ENCODE data around the gene ABCB1.

The ABCB1 gene

GRCh38 chr7:87528730-87529129, 72.0 kb downstream of the ABCB1 start:
- no peak overlapping the region for H3K27ac Mint-ChIP-seq
- no peak overlapping the region for H3K4me3 Mint-ChIP-seq
- no peaks in the 10 kb centered on the region for H3K4me1 Mint-ChIP-seq
- no peaks in the 10 kb centered on the region for H3K9me3 Mint-ChIP-seq
- no peaks in the 10 kb centered on the region for H3K36me3 Mint-ChIP-seq (ENCODE audit: low read depth)
- no peak for DNase-seq
- no peak for TF ChIP-seq CTCF (IDR thresholded peaks at IDR 0.05)
- H3K27me3 Mint-ChIP-seq (ENCODE audit: low read depth, poor library complexity) = peaks cover 4% of the 10 kb centered on the region

GRCh38 chr7:87518735-87519134, 81.9 kb downstream of the ABCB1 start:
- Mint-ChIP-seq H3K27me3 (ENCODE audit: low read depth, poor library complexity) (peaks cover 2% of the 10 kb centered on the region), H3K4me3 (no peak overlapping the region), H3K36me3 (ENCODE audit: low read depth) (no peaks in the 10 kb centered on the region), H3K27ac (no peak overlapping the region), H3K9me3 (no peaks in the 10 kb centered on the region), H3K4me1 (no peaks in the 10 kb centered on the region)
- no peak for TF ChIP-seq CTCF (IDR thresholded peaks at IDR 0.05)
- DNase-seq = no peak

- H3K9me3 Mint-ChIP-seq = no peaks in the 10 kb centered on the region
- no peak overlapping the region for H3K4me3 Mint-ChIP-seq
- no peak overlapping the region for H3K27ac Mint-ChIP-seq
- DNase-seq = no peak
- no peaks in the 10 kb centered on the region for H3K4me1 Mint-ChIP-seq
- peaks cover 2% of the 10 kb centered on the region for H3K27me3 Mint-ChIP-seq (ENCODE audit: low read depth, poor library complexity)
- TF ChIP-seq CTCF (IDR thresholded peaks at IDR 0.05) = no peak
- no peaks in the 10 kb centered on the region for H3K36me3 Mint-ChIP-seq (ENCODE audit: low read depth)
Observed at GRCh38 chr7:87517891-87518290, 82.8 kb downstream of the ABCB1 start.

GRCh38 chr7:87517136-87517815, 83.4 kb downstream of the ABCB1 start:
- Mint-ChIP-seq H3K36me3 (ENCODE audit: low read depth) (no peaks in the 10 kb centered on the region), H3K27ac (no peak overlapping the region), H3K4me3 (no peak overlapping the region), H3K9me3 (no peaks in the 10 kb centered on the region), H3K27me3 (ENCODE audit: low read depth, poor library complexity) (peaks cover 2% of the 10 kb centered on the region), H3K4me1 (no peaks in the 10 kb centered on the region)
- no peak for TF ChIP-seq CTCF (IDR thresholded peaks at IDR 0.05)
- no peak for DNase-seq

- Mint-ChIP-seq H3K4me3 (no peak overlapping the region), H3K36me3 (ENCODE audit: low read depth) (no peaks in the 10 kb centered on the region), H3K27ac (no peak overlapping the region), H3K27me3 (ENCODE audit: low read depth, poor library complexity) (no peaks in the 10 kb centered on the region), H3K4me1 (peaks cover 7% of the 10 kb centered on the region), H3K9me3 (no peaks in the 10 kb centered on the region)
- no peak for TF ChIP-seq CTCF (IDR thresholded peaks at IDR 0.05)
- DNase-seq = no peak
Observed at GRCh38 chr7:87513735-87514335, 86.8 kb downstream of the ABCB1 start.

GRCh38 chr7:87512906-87513305, 87.8 kb downstream of the ABCB1 start:
- H3K36me3 Mint-ChIP-seq (ENCODE audit: low read depth) = no peaks in the 10 kb centered on the region
- no peak for TF ChIP-seq CTCF (IDR thresholded peaks at IDR 0.05)
- no peak overlapping the region for H3K4me3 Mint-ChIP-seq
- H3K9me3 Mint-ChIP-seq = no peaks in the 10 kb centered on the region
- H3K27me3 Mint-ChIP-seq (ENCODE audit: low read depth, poor library complexity) = no peaks in the 10 kb centered on the region
- no peak overlapping the region for H3K27ac Mint-ChIP-seq
- H3K4me1 Mint-ChIP-seq = peaks cover 7% of the 10 kb centered on the region
- DNase-seq = no peak

All from nephron progenitor cell (in vitro differentiated cells).